NCI-H1436 (cell line): Measurements from ENCODE around the gene FAF2.

Experiments used
- DNase-seq: peaks from one replicate; lab custom pipeline; 2025; lab: John Stamatoyannopoulos, UW

FAF2 gene

GRCh38 chr5:176531902-176532493 is 83.8 kb downstream of the FAF2 start:
- DNase-seq: no peak

GRCh38 chr5:176532795-176533194 is 84.6 kb downstream of the FAF2 start:
- no peak for DNase-seq

GRCh38 chr5:176533390-176533789 is 85.2 kb downstream of the FAF2 start:
- no peak for DNase-seq

- DNase-seq: no peak
Observed at GRCh38 chr5:176533894-176534611, 85.9 kb downstream of the FAF2 start.

GRCh38 chr5:176534640-176535039 is 86.5 kb downstream of the FAF2 start:
- no peak for DNase-seq

- no peak for DNase-seq
Observed at GRCh38 chr5:176535101-176535663, 87.0 kb downstream of the FAF2 start.

- no peak for DNase-seq
Observed at GRCh38 chr5:176535664-176536131, 87.5 kb downstream of the FAF2 start.

- peak; percentile 41 for DNase-seq
Observed at GRCh38 chr5:176536132-176536901, 88.1 kb downstream of the FAF2 start.

GRCh38 chr5:176536902-176537553 is 88.8 kb downstream of the FAF2 start, which contains the start of gene RNF44:
TSS of gene RNF44 (minus strand) at chr5:176537402. CDS start at chr5:176532472, 4,930 bp downstream.
- DNase-seq: peak; percentile 88

GRCh38 chr5:176537554-176538229 is 89.5 kb downstream of the FAF2 start:
- peak; percentile 88 for DNase-seq

GRCh38 chr5:176538230-176538988 is 90.2 kb downstream of the FAF2 start:
- DNase-seq: no peak

- no peak for DNase-seq
Observed at GRCh38 chr5:176538989-176539384, 90.8 kb downstream of the FAF2 start.

- no peak for DNase-seq
Observed at GRCh38 chr5:176540476-176540899, 92.3 kb downstream of the FAF2 start.

- DNase-seq: no peak
Observed at GRCh38 chr5:176540956-176541337, 92.8 kb downstream of the FAF2 start.

GRCh38 chr5:176541338-176542134 is 93.4 kb downstream of the FAF2 start:
- no peak for DNase-seq

- DNase-seq: no peak
Observed at GRCh38 chr5:176542135-176542595, 94.0 kb downstream of the FAF2 start.

- DNase-seq: no peak
Observed at GRCh38 chr5:176542596-176543427, 94.6 kb downstream of the FAF2 start.

GRCh38 chr5:176543428-176544182 is 95.4 kb downstream of the FAF2 start:
- DNase-seq: no peak
